HFF-Myc (cell line): ENCODE data around the gene ZCCHC24.

Experiments used
- DNase-seq: peaks from one replicate; pipeline ENCODE4 v3.0.0-alpha.2; 2011; ENCODE audit warnings: low read depth; ENCODE audit errors: extremely low read depth
- H3K4me3 ChIP-seq: replicated peaks from 2 replicates; pipeline ENCODE4 v1.5.1; 2011; ENCODE audit warnings: low read depth, mild to moderate bottlenecking, control low read depth, low read length
- CTCF ChIP-seq: IDR thresholded peaks from 2 replicates; pipeline ENCODE4 v1.5.1; 2012; ENCODE audit warnings: mild to moderate bottlenecking, low read depth, low read length, control low read depth; ENCODE audit errors: missing control alignments

The ZCCHC24 gene

GRCh38 chr10:79482741-79483140 lies 37.3 kb upstream of the ZCCHC24 start:
- no peak for TF ChIP-seq CTCF
- DNase-seq: no peak
- H3K4me3 ChIP-seq: no peak overlapping the region

- TF ChIP-seq CTCF: no peak
- H3K4me3 ChIP-seq: no peak overlapping the region
- no peak for DNase-seq
These were observed 36.9 kb upstream of the ZCCHC24 start for GRCh38 chr10:79482304-79482703.

GRCh38 chr10:79479283-79479909 lies 34.0 kb upstream of the ZCCHC24 start:
- no peak for TF ChIP-seq CTCF
- no peak for DNase-seq

GRCh38 chr10:79477456-79477855 lies 32.0 kb upstream of the ZCCHC24 start:
- no peak for TF ChIP-seq CTCF
- no peak for DNase-seq

More at GRCh38 chr10:79479283-79479909, 34.0 kb upstream of the ZCCHC24 start:
- no peak overlapping the region for H3K4me3 ChIP-seq

GRCh38 chr10:79476645-79477044 lies 31.2 kb upstream of the ZCCHC24 start:
- H3K4me3 ChIP-seq: no peak overlapping the region
- no peak for TF ChIP-seq CTCF
- no peak for DNase-seq

More at GRCh38 chr10:79477456-79477855, 32.0 kb upstream of the ZCCHC24 start:
- no peak overlapping the region for H3K4me3 ChIP-seq

GRCh38 chr10:79475877-79476276 lies 30.5 kb upstream of the ZCCHC24 start:
- H3K4me3 ChIP-seq: no peak overlapping the region
- TF ChIP-seq CTCF: no peak
- no peak for DNase-seq

- H3K4me3 ChIP-seq: no peak overlapping the region
- TF ChIP-seq CTCF: no peak
- no peak for DNase-seq
These were observed 29.8 kb upstream of the ZCCHC24 start for GRCh38 chr10:79475119-79475653.
